Stimulated activated CD4-positive, alpha-beta T cell treated with anti-CD3 and anti-CD28 coated beads, Interleukin-1b, Interleukin-23, amount 100 ng/mL, for 48 hours (primary cell): ENCODE results near the gene CHKA.

Experiments used
- DNase-seq: peaks from one replicate; pipeline ENCODE4 v3.0.0-alpha.2; 2020

The CHKA gene

DNA sequence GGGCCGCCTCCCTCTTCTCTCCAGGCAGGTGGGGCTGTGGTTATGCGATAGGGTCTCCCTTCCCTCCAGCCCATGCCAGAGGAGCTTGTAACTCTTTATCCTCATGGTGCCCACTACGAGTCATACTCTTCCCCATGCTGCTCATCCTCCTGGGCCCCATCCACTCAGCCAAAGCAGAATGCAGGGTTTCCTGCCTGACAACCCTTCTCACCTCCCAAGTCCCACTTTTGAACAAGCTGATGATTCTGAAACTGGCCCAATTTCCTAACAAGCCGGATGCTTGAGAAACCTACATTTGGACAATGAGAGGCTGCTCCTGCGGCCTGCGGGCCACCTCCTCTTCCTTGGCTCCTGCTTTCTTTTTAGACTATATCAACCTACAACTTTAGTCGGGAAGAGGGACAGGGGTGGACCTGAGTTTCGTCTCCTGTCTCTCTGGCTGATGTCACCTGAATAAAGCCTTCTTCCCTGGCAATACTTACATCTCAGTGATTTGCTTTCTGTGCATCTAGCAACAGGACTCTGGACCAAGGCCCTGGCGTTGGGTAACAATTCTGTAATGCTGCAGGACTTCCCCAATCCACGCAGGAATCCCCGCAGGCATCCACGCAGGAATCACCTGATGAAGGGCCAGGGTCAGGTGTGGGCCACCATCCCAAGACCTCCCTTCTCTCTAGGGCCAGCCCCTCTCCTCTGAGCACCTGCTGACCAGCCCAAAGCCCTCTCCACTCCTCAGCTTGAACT, 92.2 kb downstream of the CHKA start:
- no peak for DNase-seq

DNA sequence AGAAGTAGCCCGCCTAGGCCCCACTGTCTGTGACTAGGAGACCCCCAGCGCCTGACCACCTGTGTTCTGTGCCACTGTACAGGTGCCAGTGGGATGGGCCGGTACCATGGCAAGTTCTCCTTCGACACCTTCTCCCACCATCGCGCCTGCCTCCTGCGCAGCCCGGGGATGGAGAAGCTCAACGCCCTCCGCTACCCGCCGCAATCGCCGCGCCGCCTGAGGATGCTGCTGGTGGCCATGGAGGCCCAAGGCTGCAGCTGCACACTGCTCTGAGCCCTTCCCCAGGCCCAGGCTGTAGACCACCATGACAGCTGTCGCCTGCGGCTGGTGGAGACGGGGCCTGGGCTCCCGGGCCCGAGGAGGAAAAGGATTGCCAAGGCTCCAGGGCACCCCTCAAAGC, 93.5 kb downstream of the CHKA start:
- no peak for DNase-seq

- DNase-seq: no peak
Measured at GRCh38 chr11:68026391-68027105, 94.6 kb downstream of the CHKA start.

- DNase-seq: no peak
Measured at GRCh38 chr11:68025047-68025446, 96.1 kb downstream of the CHKA start.

DNA sequence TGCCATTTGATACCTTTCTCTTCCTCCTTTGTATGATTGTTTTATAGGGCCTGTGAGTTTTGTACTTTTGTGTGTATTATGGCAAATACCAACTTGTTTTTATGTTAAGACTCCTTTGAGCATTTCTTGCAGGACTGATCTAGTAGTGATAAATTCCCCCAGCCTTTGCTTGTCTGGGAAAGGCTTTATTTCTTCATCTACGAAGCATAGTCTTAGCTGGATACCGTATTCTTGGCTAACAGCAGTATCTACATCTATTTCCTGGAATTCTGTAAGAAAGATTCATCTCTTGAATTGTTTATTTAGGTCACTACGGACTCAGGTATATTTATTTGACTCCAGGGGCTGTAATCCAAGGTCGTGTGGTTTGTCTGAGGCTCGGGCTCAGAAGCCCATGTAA, 96.7 kb downstream of the CHKA start:
- no peak for DNase-seq

GRCh38 chr11:68022531-68022930, 98.7 kb downstream of the CHKA start:
- no peak for DNase-seq

DNA sequence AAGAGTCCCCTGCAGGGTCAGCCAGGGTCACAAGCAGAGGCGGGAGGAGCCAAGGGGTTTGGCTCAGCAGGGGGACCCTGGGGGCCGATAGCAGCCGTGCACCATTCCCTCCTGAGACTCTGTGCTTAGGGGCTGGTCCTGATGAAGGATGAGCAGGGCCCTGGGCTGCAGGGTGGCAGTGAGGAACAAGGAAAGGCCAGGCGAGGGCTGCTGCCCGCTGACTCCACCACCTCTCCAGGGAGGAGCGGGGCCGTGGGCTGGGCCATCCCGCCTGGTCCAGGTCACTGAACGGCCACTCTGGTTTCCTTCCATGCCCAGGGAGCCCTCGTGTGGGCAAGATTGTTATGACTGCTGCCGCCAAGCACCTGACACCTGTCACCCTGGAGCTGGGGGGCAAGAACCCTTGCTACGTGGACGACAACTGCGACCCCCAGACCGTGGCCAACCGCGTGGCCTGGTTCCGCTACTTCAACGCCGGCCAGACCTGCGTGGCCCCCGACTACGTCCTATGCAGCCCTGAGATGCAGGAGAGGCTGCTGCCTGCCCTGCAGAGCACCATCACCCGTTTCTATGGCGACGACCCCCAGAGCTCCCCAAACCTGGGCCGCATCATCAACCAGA, 99.9 kb downstream of the CHKA start:
- DNase-seq: no peak

GRCh38 chr11:68020575-68020974, 100.6 kb downstream of the CHKA start:
- DNase-seq: no peak

- no peak for DNase-seq
Measured at GRCh38 chr11:68019486-68019885, 101.7 kb downstream of the CHKA start.

DNA sequence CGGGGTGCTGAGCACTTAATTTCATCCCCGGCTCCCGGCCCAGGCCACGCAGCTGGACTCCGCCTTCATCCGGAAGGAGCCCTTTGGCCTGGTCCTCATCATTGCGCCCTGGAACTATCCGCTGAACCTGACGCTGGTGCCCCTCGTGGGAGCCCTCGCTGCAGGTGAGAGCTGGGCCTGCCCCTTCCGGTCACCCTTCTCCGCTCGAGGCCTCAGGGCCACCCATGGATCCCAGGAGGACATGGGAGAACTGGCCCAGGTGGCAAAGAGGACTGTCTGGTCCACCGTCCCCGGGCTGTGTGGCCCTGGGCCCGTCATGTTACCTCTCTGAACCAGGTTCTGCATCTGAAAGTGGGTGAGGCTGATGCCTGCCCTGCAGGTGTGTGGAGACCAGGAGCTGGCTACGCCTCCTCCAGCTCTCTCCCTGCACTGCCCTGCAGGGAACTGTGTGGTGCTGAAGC, 102.4 kb downstream of the CHKA start:
- DNase-seq: no peak

- no peak for DNase-seq
Measured at GRCh38 chr11:68017980-68018729, 103.0 kb downstream of the CHKA start.

DNA sequence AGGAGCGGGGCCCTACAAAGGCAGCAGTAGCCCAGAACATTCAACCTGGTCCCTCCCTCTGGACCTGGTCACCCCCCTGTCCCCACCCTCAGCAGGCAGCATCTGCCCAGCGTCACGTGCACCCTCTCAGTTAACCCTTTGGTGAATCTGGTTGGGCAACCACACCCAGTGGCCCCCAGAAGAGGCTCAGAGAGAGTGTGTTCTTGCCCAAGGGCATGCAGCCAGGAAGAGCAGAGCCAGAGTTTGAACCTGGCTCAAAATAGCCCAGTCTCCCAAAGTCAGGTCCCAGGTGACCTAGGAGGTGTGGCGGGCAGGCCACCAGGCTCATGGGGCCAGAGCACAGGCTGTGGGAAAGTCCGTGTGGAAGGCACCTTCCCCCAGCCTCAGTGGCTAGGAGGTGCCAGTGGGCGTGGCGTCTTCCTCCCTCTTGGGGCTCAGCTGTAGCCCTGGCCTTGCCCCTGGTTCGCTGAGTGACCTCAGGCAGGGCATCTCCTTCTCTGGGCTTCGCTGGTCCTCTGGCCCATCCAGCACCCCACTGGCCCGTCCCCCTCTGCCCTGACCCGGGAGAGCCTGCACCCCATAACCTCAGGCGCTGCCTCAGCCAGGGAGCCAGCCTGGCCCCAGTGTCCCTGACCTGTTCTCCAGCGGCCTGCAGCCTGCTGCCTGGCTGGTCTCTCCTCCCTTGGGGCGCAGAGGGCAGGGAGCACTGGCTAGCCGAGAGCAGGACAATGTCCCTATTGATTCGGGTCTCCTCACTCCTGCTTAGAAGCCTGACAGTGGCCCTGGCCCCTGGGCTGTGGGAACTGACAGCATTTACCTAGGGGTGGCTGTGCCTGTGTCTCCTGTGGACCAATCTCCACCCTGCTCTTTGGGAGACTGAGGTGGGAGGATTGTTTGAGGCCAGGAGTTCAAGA, 104.0 kb downstream of the CHKA start:
- no peak for DNase-seq

GRCh38 chr11:68016161-68016903, 104.9 kb downstream of the CHKA start:
- DNase-seq: no peak

- DNase-seq: no peak
Measured at GRCh38 chr11:68015467-68015866, 105.7 kb downstream of the CHKA start.

GRCh38 chr11:68014947-68015447, 106.2 kb downstream of the CHKA start:
- no peak for DNase-seq

DNA sequence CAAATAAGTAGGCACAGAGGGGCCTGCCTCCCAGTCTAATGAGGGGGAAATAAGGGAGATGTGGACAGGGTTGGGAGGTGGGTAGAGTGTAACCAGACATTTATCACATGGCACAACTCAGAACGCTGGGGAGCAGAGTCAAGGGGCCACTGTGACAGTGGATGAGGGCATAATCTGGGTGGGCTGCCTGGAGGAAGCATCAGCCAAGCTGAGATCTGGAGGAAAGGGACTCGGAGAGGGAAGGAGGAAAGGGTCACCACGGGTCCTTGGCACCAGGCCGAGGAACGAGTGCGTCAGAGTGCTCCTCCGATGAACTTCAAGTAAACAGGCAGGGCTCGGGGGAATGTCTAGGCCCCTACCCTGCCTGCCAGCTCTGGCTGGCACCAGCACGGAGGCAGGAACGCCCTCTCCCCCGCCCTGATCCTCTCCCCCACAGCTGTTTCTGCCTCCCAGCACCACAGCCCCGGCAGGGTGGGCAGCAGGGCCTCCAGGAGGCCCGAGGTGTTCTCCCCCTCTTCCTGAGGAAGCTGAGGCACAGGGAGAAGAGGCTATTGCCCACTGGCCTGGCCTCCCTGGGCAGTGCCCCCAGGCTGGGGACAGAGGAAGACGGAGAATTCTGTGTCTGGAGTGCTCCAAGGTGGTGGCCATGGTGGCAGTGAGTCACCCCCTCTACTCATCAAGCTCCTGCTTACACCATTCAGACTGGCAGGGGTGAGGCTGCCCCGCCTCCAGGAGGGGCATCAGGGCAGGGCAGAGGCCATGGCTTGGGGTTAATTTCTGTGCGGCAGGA, 106.8 kb downstream of the CHKA start:
- DNase-seq: no peak

DNA sequence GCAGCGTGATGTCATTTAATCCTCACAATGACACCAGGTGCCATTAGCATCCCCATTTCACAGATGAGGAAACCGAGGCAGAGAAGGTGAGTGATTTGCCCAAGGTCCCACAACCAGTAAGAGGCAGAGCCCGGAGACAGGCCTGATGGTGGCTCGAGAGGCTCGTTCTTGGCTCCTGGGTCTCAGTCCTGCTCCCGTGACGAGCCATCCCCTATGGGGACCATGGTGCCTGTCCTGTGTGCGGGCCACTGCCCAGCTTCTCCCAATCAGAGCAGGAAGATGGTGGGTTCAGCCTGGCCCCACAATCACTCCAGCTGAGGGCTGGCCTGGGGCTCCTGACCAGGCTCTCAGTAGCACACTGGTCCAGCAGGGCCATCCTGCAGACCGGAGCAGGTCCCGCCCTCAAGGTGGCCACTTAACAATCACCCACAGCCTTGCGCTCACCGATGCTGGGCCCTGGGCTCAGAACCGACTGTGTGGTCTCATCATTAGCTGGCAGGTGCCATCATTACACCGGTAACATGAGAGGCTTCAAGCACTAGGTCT, 107.5 kb downstream of the CHKA start:
- DNase-seq: no peak

- DNase-seq: no peak
Measured at GRCh38 chr11:68012843-68013610, 108.2 kb downstream of the CHKA start.
